Uterus (tissue), 2 donors: ENCODE measurements around the gene UBAP1.

Source experiments
- CTCF ChIP-seq, 4 experiments: fragments of 200-600 bp in 2 of 4; fragments of 450-650 bp in 2 of 4; sonication (generic) in 2 of 4; IDR thresholded peaks; one replicate each; pipeline ENCODE4 v1.5.1; 2016 to 2019; ENCODE audit warnings: antibody characterized with exemption in 4 of 4, mild to moderate bottlenecking in 2 of 4, moderate library complexity in 1 of 4
- POLR2A ChIP-seq, 2 donors: fragments of 450-650 bp; IDR thresholded peaks; one replicate each; pipeline ENCODE4 v1.6.1; 2016; ENCODE audit warnings: antibody characterized with exemption in 2 of 2, mild to moderate bottlenecking in 1 of 2, moderate library complexity in 1 of 2

GRCh38 chr9:34163434-34163833, 15.4 kb upstream of the UBAP1 start:
- no peak for TF ChIP-seq CTCF (IDR thresholded peaks at IDR 0.05)
- no peak for TF ChIP-seq POLR2A (IDR thresholded peaks at IDR 0.05)
